NCI-H748 treated with DMSO at 0.1 percent for 48 hours (cell line): ENCODE measurements around the gene SLC13A3.

Source experiments
- DNase-seq: peaks from one replicate; lab custom pipeline; 2025; lab: John Stamatoyannopoulos, UW

SLC13A3 gene

DNA sequence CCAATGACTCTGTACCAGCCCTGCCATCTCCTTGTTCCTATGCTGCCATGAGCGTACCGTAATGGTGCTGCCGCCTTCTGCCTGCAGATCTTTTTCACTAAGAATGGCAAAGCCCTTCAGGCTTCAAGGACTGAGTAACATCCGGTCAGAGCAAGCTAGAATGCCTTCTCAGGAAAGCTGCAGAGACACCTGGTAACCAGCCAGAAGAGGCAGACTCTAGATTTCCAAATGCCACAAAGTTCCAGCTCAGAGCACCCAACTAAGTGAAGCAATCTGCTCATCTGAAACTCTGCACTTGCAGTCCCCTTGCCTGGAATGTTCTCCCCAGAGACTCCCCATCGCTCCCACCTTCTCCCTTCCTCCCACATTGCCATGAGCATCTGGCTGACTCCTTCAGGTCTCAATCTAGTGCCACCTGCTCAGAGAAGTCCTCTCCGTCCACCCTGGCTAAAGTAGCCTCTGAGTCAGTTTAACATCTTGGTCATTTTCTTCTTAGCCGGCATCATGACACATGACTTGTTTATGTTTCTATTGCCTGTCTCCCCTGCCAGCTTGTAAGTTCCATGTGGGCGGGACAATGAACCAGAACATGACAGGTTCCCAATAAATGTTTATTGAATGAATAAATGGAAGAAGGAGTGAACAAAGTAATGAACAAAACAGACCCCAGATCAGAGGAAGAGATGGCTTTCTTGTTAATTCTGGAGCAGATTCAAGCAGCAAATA lies 93.9 kb downstream of the SLC13A3 start:
- DNase-seq = no peak

GRCh38 chr20:46555370-46555956 lies 95.8 kb downstream of the SLC13A3 start:
- DNase-seq = no peak

GRCh38 chr20:46554828-46555227 lies 96.4 kb downstream of the SLC13A3 start:
- no peak for DNase-seq

GRCh38 chr20:46553926-46554325 lies 97.3 kb downstream of the SLC13A3 start:
- no peak for DNase-seq

DNA sequence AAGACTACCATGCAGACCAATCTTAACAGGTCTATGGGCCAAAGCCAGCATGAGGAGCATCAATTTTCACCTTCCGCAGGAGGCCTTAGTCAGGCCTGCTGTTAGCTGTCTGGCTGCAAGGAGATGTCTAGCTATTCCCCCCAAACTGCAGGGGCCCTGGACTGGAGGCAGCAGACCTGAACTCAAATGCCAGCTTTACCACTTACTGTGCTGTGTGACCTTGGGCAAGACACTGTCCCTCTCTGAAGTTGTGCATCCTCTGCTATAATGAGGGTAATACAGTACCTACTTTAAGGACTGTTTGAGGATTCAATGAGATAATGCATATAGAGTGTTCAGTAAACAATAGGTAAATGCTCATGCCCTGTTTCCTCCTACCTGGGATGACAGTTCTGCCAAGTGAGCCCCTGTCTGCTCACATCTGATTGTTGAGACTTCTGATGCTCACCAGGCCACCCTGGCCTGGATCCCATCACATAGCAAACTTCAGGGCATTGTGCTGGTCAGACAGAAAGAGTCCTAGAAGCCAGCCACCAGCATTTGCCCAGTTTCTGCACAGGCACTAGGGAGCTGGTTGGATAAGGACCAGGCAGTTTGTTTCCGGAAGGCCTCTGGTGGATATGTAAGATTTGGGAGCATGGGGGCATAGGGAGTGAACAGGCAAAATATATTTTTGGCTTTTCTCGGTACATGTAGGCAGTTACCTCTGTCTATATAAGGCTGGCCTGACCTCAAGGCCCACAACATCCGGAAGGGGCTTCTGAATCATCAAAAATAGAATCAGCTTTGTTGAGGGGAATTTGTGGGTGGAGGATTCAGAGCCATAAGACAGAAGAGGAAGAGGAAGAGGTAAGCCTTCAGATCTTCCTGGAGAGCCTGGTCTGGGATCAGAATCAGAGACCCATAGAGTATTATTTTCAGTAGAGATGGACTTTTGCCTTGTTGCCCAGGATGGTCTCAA lies 98.5 kb downstream of the SLC13A3 start:
- no peak for DNase-seq

GRCh38 chr20:46551522-46552381 lies 99.5 kb downstream of the SLC13A3 start:
- no peak for DNase-seq

DNA sequence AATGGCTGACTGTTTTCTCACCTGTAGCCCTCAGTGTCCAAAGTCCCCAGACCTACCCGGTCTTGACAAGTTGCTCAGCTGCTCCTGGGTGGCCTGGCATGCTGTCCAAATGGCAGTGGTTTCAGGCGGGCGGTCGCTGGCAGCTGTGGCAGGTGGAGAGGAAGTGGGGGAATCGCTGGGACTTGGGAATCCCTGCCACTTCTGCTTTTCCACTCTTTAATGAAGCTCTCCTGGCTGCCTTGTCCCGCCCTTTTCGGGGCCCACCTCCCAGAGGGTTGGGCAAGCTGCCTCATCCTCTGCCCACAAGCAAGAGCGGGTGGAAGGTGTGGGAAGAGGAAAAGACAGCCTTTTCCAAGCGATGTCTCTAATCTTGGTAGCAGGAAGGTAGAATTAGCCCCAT lies 100.8 kb downstream of the SLC13A3 start, which contains the start of gene OCSTAMP:
Gene OCSTAMP, minus strand, starts transcription at position 194 of the 400 bp plus-strand sequence. Its CDS starts 94 bp downstream, at position 100.
- no peak for DNase-seq

GRCh38 chr20:46549188-46549972 lies 101.9 kb downstream of the SLC13A3 start:
- DNase-seq = no peak

GRCh38 chr20:46548688-46549087 lies 102.6 kb downstream of the SLC13A3 start:
- no peak for DNase-seq

- no peak for DNase-seq
Observed at GRCh38 chr20:46547995-46548394, 103.3 kb downstream of the SLC13A3 start.

DNA sequence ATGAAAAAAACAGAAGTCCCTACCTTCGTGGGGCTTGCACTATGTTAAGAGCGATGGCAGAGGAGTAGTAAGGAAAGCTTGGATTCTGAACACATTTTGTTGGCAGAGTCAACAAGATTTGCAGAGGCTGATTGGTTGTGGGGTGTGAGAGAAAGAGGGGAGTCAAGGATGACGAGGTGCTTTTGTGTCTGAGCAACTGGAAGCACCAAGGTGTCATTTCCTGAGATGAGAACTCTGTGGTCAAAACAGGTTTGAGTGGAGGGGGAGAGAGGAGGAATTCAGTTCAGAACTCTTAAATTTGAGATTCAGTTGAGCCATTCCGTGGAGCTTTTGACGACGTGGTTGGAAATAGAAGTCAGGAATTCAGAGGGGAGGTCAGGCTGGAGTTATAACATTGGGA lies 104.3 kb downstream of the SLC13A3 start:
- no peak for DNase-seq

- DNase-seq = no peak
Observed at GRCh38 chr20:46546298-46546697, 105.0 kb downstream of the SLC13A3 start.

DNA sequence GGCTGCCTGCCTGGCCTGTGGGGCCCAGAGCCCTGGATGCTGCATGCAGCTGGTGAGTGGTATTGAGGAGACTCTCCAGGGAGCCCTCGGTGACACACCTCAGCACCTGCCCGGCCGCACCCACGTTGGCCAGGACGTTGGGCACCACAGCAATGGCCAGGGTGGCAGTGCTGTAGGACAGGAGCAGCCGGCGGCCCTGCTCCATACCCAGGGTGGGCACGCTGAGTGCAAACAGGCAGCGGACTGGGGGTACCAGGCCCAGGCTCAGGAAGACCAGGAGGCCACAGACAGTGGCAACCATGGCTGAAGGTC lies 105.5 kb downstream of the SLC13A3 start:
- DNase-seq = no peak

GRCh38 chr20:46545077-46545826 lies 106.0 kb downstream of the SLC13A3 start:
- DNase-seq = no peak

DNA sequence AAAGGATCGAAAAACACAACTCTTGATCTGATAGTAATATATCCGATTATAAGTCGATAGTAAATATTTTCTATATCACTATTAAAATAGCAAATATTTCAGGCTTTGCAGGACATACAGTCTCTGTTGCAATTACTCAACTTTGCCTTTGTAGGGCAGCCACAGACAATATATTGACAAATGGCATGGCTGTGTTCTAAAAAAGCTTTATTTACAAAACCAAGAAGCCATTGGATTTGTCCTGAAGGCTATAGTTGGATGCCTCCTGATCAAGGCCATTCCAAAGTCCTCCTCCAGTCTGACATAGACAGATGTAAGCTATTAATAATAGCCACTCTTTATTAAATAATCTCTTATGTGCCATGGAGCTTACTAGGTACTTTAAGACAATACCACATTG lies 106.7 kb downstream of the SLC13A3 start:
- DNase-seq = no peak

GRCh38 chr20:46543959-46544358 lies 107.3 kb downstream of the SLC13A3 start:
- DNase-seq = no peak

GRCh38 chr20:46543033-46543432 lies 108.2 kb downstream of the SLC13A3 start:
- no peak for DNase-seq

DNA sequence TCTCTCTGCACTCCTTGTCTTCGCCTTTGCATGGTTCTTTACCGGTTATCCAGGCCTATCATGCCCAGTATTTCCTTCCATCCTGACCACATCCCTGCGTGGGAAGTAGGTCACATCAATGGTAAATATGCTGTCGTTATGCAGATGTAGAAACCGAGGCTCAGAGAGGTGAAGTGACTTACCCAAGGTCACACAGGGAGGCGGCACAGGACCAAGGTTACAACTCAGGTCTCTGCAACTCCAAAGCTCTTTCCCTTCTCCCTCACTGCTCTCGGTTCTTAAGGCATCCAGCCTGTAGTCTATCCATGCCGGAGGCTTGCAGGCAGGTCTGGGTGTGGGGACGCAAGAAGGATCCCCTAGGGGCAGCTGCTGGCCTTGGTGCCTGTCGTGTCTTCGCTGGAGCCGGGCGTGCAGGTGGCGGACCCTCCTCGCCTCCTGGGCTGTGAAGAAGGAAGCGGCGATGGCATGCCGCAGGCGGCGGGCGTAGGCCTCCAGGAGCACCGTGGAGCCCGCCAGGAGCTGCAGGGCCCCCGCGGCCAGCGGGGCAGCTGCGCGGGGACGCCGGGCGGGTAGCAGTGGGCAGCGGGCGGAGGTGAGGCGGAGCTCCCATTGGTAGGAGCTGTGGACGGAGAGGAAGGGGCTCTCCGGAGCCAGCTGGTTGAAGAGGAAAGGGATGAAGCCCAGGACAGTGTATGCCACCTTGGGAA lies 109.9 kb downstream of the SLC13A3 start:
- no peak for DNase-seq

DNA sequence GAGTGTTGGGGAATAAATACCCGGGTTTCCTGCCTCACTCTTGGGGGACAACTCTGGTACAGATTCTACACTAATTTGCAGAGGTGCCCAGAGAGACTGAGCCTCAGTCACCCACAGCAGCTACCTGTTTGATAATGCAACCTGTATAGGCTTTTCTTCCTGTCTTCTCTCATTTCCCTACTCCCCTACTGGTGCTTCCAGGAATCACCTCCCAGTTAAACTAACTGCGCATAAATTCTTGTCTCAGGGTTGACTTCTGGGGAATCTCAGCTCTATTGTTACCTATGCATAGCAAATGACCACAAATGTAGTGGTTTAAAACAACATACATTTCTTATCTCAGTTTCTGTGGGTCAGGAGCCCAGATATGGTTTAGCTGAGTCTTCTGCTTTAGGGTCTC lies 112.1 kb downstream of the SLC13A3 start:
- DNase-seq = no peak

DNA sequence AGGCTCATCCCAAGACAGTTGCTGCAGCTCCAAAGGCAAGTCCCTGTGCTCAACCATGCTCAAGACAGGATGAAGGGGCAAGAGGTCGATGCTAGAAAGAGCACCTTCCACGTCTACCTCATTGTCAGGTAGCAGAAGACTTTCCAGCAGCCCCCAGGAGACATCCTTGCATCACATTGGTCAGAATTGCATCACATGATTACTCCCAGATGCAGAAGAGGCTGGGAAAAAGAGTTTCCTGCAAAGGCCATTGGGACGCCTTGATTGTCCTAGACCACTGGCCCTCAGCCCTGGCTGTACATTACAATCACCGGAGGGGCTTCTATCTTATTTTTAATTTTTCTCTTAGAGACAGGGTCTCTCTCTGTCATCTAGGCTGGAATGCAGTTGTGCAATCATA lies 120.6 kb downstream of the SLC13A3 start:
- DNase-seq = no peak
